ENCODE data around the gene ARHGAP15.

DNA sequence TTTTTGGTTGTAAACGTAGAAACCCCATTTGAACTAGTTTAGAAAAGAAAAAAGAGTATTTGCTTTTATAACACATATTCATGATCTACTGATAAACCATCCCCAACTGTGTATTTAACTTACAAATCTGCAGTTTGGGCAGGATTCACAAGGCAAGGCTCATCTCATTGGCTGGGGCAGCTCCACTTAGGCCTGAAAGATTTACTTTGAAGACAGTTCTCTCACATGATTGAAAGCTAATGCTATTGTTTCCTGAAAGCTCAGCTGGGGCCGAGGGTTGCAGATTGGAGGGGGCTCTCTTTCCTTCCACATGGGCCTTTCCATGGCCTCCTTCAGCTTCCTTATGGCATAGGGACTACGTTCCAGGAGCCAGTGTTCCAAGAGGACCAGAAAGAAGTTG lies 47.4 kb downstream of the ARHGAP15 start:
- TF ChIP-seq, protein P1, sequence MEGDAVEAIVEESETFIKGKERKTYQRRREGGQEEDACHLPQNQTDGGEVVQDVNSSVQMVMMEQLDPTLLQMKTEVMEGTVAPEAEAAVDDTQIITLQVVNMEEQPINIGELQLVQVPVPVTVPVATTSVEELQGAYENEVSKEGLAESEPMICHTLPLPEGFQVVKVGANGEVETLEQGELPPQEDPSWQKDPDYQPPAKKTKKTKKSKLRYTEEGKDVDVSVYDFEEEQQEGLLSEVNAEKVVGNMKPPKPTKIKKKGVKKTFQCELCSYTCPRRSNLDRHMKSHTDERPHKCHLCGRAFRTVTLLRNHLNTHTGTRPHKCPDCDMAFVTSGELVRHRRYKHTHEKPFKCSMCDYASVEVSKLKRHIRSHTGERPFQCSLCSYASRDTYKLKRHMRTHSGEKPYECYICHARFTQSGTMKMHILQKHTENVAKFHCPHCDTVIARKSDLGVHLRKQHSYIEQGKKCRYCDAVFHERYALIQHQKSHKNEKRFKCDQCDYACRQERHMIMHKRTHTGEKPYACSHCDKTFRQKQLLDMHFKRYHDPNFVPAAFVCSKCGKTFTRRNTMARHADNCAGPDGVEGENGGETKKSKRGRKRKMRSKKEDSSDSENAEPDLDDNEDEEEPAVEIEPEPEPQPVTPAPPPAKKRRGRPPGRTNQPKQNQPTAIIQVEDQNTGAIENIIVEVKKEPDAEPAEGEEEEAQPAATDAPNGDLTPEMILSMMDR (conservative IDR thresholded peaks at IDR 0.05 in 1 of 2, IDR thresholded peaks at IDR 0.05 in 1 of 2; ENCODE audit: low read depth in 1 of 2, low read length in 2 of 2) = no peak
- TF ChIP-seq EZH2 (IDR thresholded peaks at IDR 0.05; ENCODE audit: low read length, missing control alignments) = no peak

Data from fibroblast of lung (primary cell).